Hindlimb muscle (tissue), 1 donor: Measurements from ENCODE around the gene GSK3A. TPM values are rescaled to one million over a fixed set of nuclear protein-coding genes. Genes with fewer than 3 reads are reported as not detected.
A peak's percentile ranks its signal among the peaks of the same experiment; 100 is the strongest.

Experiments used
- DNase-seq: peaks from one replicate; pipeline ENCODE4 v3.0.0-alpha.2; 2013
- polyA plus RNA-seq: library from polyadenylated mRNA; unstranded; fragments of 120-200 nt; gene quantifications from one replicate; pipeline ENCODE4 v1.2.1, GENCODE V29; 2013; ENCODE audit not compliant: insufficient read length

The GSK3A gene
- polyA plus RNA-seq, 1 donor: 47.4 TPM

DNA sequence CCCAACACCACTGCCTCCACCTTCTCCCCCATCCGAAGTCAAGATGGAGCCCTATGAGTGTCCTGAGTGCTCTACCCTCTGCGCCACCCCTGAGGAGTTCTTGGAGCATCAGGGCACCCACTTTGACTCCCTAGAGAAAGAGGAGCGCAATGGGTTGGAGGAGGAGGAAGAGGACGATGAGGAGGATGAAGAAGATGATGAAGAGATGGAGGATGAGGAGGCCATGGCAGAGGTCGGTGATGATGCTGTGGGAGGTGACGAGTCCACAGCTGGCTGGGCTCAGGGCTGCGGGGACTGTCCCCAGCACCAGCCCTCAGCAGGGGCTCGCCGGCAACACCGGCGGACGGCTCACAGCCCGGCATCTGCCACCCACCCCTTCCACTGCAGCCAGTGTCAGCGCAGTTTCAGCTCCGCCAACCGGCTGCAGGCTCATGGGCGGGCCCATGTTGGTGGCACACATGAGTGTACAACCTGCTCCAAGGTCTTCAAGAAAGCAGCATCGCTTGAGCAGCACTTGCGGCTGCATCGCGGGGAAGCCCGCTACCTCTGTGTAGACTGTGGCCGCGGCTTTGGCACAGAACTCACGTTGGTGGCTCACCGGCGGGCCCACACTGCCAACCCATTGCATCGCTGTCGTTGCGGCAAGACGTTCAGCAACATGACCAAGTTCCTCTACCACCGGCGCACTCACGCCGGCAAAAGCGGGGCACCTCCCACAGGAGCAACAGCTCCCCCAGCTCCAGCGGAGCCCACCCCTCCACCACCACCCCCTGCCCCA is 17.3 kb downstream of the GSK3A start:
- DNase-seq: no peak

- no peak for DNase-seq
Observed at GRCh38 chr19:42220751-42221097, 21.7 kb downstream of the GSK3A start.

DNA sequence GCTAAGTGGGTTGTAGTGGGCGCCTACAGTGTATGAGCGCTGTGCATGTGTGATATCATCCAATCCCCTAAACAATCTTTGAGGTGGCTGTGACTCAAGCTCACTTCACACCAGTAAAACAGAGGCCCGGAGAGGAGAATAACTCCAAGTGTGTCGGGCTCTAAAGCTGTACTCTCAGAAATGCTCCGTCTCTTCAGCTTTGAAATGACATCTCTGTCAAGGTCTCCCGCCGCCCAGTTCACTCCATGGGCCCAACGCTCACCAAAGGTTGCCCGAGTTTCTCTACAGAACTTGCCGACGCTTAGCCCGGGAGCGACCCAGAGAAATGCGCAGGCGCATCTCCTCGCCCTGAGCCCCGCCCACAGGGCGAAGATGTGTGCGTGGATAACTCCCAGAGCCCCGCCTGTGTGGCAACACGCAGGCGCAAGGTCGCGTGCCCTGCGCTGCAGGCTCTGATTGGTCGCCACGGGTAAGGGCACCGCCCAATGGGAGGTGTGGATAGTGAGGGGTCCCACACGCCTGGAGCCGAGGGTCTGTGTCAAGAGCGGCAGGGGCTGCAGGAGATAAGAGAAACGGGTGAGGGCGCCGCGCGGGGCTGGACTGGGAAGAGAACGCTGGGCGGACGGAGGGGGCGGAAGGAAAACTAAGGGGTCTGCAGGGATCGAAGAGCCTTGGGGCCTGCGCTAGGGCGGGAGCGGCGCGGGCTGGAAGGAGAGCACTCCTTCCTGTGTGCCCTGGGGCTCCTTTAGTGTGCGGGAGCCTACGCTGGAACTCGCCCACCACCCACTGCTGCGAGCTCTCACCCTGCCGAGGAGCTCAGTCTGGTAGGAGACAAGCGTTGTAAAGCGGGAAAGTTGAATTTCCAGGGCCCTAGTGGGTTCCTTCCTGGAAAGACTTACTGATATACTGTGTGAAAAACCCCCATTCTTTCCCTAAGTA is 22.3 kb downstream of the GSK3A start, which contains the start of gene ZNF526:
Gene ZNF526 (plus strand): TSS at position 501 of the 939 bp plus-strand sequence. CDS start 4,092 bp downstream, outside the sequence.
- DNase-seq: peak; percentile 99

GRCh38 chr19:42217520-42218437 is 24.6 kb downstream of the GSK3A start, which contains the start of gene DEDD2:
TSS of gene DEDD2 (minus strand) at chr19:42217677. CDS start at chr19:42217007, 670 bp downstream.
- peak; percentile 95 for DNase-seq

DNA sequence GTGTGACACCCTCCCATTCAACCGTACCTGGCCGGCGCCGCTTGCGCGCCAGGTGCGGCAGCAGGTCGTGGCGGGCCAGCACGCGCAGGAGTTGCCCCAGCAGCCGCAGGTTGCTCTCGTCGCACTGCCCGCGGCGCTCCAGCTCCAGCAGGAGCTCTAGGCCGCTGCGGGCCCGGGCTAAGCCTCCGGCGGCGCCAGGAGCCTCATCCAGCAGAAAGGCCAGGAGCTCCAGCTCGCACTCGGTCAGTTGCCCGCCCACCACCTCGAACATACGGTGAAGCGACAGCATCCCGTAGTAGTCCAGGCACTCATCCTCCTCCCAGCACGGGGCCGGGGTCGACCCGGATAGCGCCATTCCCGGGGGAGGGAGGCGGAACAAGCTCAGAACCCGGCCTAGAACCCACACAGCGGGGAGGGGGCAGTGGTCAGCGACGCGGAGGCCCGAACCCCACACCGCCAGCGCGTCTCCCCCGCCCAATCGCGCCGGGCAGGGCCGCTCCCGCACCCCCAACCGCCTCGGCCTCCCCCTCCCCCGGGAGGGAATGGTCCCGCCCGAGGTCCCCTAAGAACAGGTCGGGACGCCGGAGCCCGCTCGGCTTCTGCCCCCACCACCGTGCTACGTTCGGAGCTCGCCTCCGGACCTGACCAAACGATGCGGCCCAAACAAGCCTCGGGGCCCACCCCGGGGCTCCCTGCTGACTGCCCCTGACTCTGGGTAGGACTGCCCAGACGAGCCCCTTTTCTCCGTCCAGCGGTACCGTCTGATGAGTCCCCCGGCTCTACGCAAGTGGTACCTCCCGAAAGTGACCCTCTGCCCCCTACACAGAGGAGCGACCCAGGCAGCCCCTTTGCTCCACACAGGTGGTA is 25.5 kb downstream of the GSK3A start:
- peak; percentile 38 for DNase-seq

GRCh38 chr19:42214810-42215485 is 27.5 kb downstream of the GSK3A start:
- DNase-seq: no peak

DNA sequence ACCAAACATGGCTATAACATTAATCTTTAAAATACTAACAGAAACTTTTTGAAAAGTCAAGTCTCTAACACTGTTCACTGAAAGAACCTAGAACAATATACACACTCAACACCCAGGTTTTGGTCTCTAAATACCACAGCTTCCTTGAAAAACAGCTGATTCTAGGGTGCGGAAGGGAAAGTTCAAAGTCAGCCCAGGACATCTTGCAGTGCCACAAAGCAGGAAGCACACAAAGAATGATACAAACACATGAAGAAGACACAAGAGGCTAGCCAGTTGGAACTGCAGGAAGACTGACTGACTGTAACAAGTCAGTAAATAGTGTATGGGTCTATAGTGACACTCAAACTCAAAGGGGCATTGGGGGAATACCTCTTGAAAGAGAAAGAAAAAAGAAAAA is 29.5 kb downstream of the GSK3A start:
- DNase-seq: no peak

GRCh38 chr19:42208612-42209011 is 33.8 kb downstream of the GSK3A start:
- no peak for DNase-seq

DNA sequence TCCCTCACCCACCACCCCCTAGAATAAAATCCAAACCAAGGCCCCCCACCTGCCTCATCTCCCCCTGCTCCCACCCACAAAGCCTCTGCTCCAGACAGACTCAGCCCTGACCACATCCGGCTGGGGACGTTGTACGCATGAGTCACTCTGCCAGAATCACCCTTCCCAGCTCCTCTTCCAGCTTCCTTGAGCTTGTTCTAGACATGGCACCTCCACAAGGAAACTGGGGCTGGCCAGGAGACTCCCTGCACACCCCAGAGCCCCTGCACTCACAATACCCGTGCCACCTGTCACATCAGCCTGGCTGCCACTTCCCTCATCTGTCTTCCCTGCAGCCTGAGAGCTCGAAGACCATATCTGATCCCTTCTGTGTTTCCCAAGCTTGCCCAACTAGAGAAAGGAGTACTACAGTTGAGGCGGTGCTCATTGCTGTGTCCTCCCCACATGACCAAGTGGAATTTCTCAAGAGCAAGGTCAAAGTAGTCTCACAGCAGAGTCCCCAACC is 34.6 kb downstream of the GSK3A start:
- DNase-seq: no peak

DNA sequence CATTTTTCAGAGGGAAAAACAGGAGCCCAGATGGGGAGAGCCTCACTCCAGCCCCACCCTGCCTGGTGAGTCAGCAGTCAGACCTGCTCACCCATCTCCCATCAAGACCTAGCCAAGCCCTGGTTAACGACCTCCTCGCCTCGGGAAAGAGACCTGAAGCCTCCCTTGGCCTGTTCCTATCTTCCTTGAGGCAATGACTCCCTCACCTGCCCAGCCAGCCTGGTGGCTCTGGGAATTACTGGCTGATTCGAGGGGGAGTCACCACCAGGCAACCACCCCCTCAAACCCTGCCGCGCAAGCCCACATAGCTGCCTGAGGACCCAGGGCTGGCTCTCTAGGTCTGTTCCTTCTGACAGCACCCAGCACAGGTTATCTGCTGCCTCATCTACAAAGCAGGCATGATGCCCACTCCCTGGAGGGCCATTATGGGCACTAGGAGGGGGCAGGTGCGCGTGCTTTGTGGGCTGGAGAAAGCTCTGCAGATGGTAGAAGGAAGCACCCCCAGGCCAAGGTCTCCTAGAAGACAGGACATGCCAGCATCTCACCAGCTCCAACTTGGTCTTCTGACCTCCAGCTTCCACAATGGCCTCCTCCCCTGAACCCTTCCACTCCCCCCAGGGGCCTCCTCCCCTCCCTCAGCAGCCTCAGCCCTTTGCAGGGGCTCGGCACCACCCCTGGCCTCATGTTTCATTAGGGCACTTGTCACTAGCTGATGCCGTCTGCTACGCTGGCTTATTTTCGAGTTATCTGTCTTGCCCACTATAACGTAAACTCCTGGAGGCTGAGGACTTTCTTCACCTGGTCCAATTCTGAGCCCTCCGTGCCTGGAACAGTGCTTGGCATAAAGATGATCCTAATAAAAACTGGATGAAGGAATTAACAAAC is 35.3 kb downstream of the GSK3A start:
- DNase-seq: no peak

DNA sequence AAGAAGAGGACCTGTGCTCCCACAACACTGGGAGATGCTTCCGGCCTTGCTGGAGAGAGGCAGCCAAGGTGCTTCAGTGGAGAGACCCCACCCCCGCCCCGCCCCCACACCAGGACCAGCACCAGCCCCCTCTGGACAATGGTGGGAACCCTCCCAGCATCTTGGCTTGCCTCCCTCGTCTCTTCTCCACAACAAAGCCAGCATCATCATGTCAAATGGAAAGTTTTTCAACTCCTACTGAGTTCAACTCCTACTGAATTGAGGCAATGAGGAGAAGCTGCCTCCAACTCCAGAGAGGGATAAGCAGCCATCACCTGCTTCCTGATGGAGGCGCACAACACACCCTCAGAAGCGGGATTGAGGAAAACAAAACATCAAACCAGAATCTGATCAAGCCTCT is 37.7 kb downstream of the GSK3A start:
- DNase-seq: no peak

GRCh38 chr19:42203700-42204099 is 38.7 kb downstream of the GSK3A start:
- no peak for DNase-seq

GRCh38 chr19:42202290-42202880 is 40.0 kb downstream of the GSK3A start:
- no peak for DNase-seq

- no peak for DNase-seq
Observed at GRCh38 chr19:42201489-42202289, 40.7 kb downstream of the GSK3A start.

- no peak for DNase-seq
Observed at GRCh38 chr19:42200116-42200715, 42.2 kb downstream of the GSK3A start.

DNA sequence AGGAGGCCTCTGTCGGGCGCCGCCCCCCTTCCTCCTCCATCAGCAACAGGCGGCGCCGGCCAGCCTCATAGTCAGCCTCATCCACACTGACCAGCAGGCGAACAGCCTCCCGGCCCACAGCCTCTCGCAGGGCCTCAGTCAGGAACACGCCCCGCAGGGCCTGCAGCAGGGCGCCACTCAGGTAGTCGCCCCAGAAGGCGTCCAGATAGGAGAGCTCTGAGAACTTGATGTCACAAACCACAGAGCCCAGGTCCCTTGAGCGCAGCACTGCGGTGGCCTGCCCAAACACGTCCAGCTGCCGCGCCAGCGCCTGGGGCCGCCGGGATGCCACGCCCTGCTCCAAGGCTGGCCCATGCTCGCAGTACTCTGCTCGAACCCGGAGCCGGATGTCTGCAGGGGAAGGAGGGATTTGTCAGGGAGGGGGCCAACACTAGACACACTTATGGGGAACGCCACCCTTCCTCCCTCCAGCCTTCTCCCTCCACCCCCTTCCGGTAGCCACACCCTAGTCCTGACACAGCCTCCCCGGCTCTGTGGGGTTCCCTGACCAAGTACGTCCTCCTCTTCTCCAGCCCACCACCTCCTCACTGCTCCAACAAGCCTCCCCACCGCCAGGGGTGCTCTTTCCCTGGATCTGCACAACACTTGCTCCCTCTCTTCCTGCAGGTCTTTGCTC is 42.8 kb downstream of the GSK3A start:
- DNase-seq: no peak
